Bronchial epithelial cell (primary cell): ENCODE measurements around the gene PDE6B. TPM values are rescaled to one million over a fixed set of nuclear protein-coding genes. Genes with fewer than 3 reads are reported as not detected.
A peak's percentile ranks its signal among the peaks of the same experiment; 100 is the strongest.

Experiments
- DNase-seq: peaks from one replicate; pipeline ENCODE4 v3.0.0-alpha.2; 2010; ENCODE audit warnings: low read depth
- FAIRE-seq: peaks from 2 replicates; lab custom pipeline; 2011; peaks lifted over from hg19 to GRCh38; lab: Jason Lieb, UNC
- H3K27me3 ChIP-seq: 2 replicates; pipeline ENCODE4 v1.5.1; 2011; ENCODE audit warnings: low read length; ENCODE audit not compliant: control insufficient read depth, insufficient read depth
- H3K36me3 ChIP-seq: 2 replicates; pipeline ENCODE4 v1.5.1; 2011; ENCODE audit warnings: low read length; ENCODE audit not compliant: control insufficient read depth, insufficient read depth
- H3K4me3 ChIP-seq: 2 replicates; pipeline ENCODE4 v1.5.1; 2011; ENCODE audit warnings: mild to moderate bottlenecking, low read depth, low read length, control low read depth
- CTCF ChIP-seq: IDR thresholded peaks from 2 replicates; pipeline ENCODE4 v1.5.1; 2011; ENCODE audit warnings: mild to moderate bottlenecking, moderate library complexity, low read length, control low read depth, inconsistent platforms; ENCODE audit not compliant: insufficient read depth, severe bottlenecking
- total RNA-seq: library from RNA; depleted of rRNA; stranded (reverse); fragments of >200 nt; gene quantifications from 2 replicates; pipeline ENCODE4 v1.2.1, GENCODE V29; 2014

PDE6B gene
- total RNA-seq, 1 donor from 2014 or later = not detected

- no peaks in the 10 kb centered on the region for H3K36me3 ChIP-seq
- no peak for DNase-seq
- no peak for FAIRE-seq
Observed at GRCh38 chr4:604131-604530, 21.2 kb upstream of the PDE6B start.

GRCh38 chr4:605702-606425, 19.5 kb upstream of the PDE6B start:
- FAIRE-seq (peak; percentile 40), DNase-seq (no peak)

More at GRCh38 chr4:604131-604530, 21.2 kb upstream of the PDE6B start:
- no peak for TF ChIP-seq CTCF
- no peaks in the 10 kb centered on the region for H3K27me3 ChIP-seq
- H3K4me3 ChIP-seq = no peak overlapping the region

GRCh38 chr4:608236-608635, 17.1 kb upstream of the PDE6B start:
- H3K27me3 ChIP-seq = no peaks in the 10 kb centered on the region
- no peak for FAIRE-seq
- no peak overlapping the region for H3K4me3 ChIP-seq
- DNase-seq = no peak
- TF ChIP-seq CTCF = no peak
- H3K36me3 ChIP-seq = no peaks in the 10 kb centered on the region

More at GRCh38 chr4:605702-606425, 19.5 kb upstream of the PDE6B start:
- Histone ChIP-seq H3K27me3 (no peaks in the 10 kb centered on the region), H3K4me3 (no peak overlapping the region), H3K36me3 (no peaks in the 10 kb centered on the region)
- TF ChIP-seq CTCF = no peak

GRCh38 chr4:609400-610050, 15.8 kb upstream of the PDE6B start:
- no peak overlapping the region for H3K4me3 ChIP-seq
- DNase-seq (peak; percentile 26), FAIRE-seq (peak; percentile 77)
- no peak for TF ChIP-seq CTCF
- no peaks in the 10 kb centered on the region for H3K27me3 ChIP-seq
- H3K36me3 ChIP-seq = no peaks in the 10 kb centered on the region

- H3K4me3 ChIP-seq = no peak overlapping the region
- peak; percentile 13 for TF ChIP-seq CTCF
- peak; percentile 89 for DNase-seq
- no peaks in the 10 kb centered on the region for H3K36me3 ChIP-seq
- no peaks in the 10 kb centered on the region for H3K27me3 ChIP-seq
- FAIRE-seq = peak; percentile 52
Observed at GRCh38 chr4:610411-611261, 14.7 kb upstream of the PDE6B start.
